ENCODE measurements around the gene TAP1.
"Not testable (repeated sequence)": the region's sequence is repeated elsewhere in the genome, so short reads cannot be mapped to it uniquely, and the experiment has no call there.

Gene TAP1

DNA sequence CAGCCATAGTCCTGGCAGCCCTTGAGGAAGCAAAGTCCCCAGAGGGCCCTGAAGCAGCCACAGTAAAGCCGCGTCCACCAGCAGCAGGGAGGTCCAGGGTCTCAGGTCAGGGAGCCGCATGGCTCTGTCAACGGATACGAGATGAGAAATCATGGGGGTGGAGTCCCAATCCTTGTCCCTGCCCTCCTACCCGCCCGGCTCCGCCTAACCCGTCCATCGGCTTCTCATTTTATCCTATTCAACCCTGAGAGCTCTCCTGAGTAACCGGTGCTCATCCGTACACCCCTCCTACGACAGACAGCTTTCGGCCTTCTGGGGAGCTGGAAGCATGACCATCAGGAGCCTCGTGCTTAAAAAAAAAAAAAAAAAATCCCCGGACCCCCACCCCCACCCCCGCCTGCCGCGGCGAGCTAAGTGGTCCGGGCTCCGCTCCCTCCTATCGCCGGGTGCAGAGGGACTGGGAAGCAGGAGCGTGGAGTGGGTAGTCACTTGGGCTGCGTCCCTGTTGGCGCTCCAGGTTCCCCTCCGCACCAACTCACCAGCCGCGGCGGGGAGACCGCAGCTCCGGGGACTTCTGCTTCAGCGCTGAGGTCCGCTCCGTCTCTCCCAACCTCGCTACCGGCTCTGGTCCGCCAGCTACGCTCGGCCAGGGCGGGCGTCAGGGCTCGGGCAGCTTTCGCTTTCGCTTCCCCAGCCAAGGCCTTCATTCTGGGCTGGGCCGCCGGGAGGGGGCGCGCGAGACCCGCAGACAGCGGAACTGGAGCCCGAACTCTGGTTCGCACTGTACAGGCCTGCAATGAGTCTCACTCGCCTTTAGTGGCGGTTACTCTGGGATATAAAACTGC lies 15.2 kb downstream of the TAP1 start, which contains the start of gene TAP2:
Gene TAP2 (minus strand): TSS at position 626 of the 845 bp plus-strand sequence. CDS start 506 bp downstream, at position 120.
- peak; percentile 98 for DNase-seq

GRCh38 chr6:32837651-32838113 lies 15.8 kb downstream of the TAP1 start:
- no peak for DNase-seq

GRCh38 chr6:32836873-32837272 lies 16.6 kb downstream of the TAP1 start:
- DNase-seq: no peak

GRCh38 chr6:32835167-32835893 lies 18.2 kb downstream of the TAP1 start:
- DNase-seq: no peak

DNA sequence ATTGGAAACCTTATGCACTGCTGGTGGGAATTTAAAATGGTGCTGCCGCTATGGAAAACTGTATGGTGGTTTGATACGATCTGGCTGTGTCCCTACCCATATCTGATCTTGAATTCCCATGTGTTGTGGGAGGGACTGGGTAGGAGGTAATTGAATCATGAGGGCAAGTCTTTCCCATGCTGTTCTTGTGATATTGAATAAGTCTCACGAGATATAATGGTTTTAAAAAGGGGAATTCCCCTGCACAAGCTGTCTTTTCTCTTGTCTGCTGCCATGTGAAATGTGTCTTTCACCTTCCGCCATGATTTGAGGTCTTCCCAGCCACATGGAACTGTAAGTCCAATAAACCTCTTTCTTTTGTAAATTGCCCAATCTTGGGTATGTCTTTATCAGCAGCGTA lies 19.8 kb downstream of the TAP1 start:
- no peak for DNase-seq

- DNase-seq: no peak
These were observed 21.0 kb downstream of the TAP1 start for GRCh38 chr6:32832535-32832934.

- DNase-seq: no peak
These were observed 22.6 kb downstream of the TAP1 start for GRCh38 chr6:32830936-32831335.

- DNase-seq: no peak
These were observed 23.5 kb downstream of the TAP1 start for GRCh38 chr6:32830017-32830416.

DNA sequence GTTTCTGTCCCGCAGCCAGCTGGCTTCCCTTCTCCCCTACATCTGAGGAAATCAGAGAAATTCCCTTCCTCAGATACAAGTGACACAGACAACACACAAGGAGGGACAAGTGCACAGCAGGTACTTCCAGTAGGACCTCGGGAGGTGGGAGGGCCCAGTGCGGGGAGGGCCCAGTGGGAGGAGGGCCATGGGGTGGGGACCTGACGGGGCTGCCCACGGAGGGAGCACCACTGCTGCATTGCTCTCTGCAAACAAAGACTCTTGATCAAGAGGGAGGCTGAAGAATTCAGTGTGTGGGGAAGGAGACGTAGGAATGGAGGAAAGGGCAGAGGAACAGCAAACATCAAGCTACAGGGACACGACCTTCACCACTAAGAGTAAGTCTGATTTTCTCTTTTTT lies 24.0 kb downstream of the TAP1 start:
- DNase-seq: no peak

GRCh38 chr6:32827025-32827424 lies 26.5 kb downstream of the TAP1 start:
- DNase-seq: no peak

DNA sequence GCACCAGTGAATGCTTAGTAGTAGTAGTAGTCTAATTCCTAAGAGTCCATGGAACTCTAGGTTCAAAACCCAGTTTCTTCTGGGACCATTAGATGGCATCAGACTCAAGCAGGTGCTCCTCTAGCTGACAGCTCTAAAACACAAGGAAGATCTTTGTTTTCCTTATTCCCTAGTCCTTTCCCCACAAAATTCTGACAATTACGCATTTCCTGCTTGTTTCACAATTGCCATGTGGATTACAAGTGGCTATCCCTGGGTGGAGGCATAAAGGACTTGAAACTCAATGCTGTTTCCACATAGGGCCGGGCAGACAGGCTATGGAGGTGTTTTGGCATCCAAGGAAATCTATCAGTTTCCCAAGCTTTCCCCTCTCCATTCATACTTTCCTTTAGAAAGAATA lies 27.5 kb downstream of the TAP1 start:
- no peak for DNase-seq

GRCh38 chr6:32819729-32820128 lies 33.8 kb downstream of the TAP1 start:
- no peak for DNase-seq

GRCh38 chr6:32818867-32819266 lies 34.6 kb downstream of the TAP1 start:
- no peak for DNase-seq

GRCh38 chr6:32816746-32817204 lies 36.7 kb downstream of the TAP1 start, which contains the start of gene HLA-DOB:
TSS of gene HLA-DOB (minus strand) at chr6:32817002. CDS start at chr6:32816951, 51 bp downstream.
- peak; percentile 43 for DNase-seq

GRCh38 chr6:32815996-32816395 lies 37.5 kb downstream of the TAP1 start:
- DNase-seq: no peak

GRCh38 chr6:32815115-32815514 lies 38.4 kb downstream of the TAP1 start:
- DNase-seq: no peak

- no peak for DNase-seq
These were observed 39.4 kb downstream of the TAP1 start for GRCh38 chr6:32814145-32814544.

DNA sequence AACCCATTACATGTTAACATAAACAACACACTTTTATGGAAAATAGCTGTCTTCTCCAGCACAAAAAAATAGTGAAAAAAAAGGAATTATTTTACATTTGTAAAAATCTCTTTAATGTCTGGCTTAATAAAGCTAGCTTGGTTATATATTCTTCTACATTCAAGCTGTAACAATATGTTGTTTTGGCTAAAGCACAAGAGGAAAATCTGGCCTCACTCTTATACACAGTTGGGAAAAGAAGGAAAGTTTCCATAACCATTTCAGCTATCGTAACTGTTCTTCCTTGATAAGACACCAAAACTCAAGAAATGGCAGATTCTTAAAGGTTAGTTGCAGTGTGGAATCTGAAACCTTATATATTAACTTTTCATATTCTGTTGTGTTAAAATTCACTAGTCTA lies 44.3 kb downstream of the TAP1 start:
- no peak for DNase-seq

GRCh38 chr6:32807020-32807580 lies 46.4 kb downstream of the TAP1 start:
- no peak for DNase-seq

DNA sequence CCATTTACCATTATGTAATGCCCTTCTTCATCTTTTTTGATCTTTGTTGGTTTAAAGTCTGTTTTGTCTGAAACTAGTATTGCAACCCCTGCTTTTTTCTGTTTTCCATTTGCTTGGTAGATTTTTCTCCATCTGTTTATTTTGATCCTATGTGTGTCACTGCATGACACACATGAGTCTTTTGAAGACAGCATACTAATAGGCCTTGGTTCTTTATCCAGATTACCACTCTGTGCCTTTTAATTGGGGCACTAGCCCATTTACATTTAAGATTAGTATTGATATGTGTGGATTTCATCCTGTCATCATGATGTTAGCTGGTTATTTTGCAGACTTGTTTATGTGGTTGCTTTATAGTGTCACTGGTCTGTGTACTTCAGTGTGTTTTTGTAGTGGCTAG lies 48.1 kb downstream of the TAP1 start:
- not testable (repeated sequence) for DNase-seq

- DNase-seq: no peak
These were observed 50.1 kb downstream of the TAP1 start for GRCh38 chr6:32803416-32803815.

- DNase-seq: no peak
These were observed 53.8 kb downstream of the TAP1 start for GRCh38 chr6:32799740-32800139.

GRCh38 chr6:32799168-32799567 lies 54.3 kb downstream of the TAP1 start:
- no peak for DNase-seq
